HepG2 (cell line): ENCODE results near the gene PSMA3. TPM values are rescaled to one million over a fixed set of nuclear protein-coding genes. Genes with fewer than 3 reads are reported as not detected.

ENCODE experiments used
- ATAC-seq: fragments of 200-7000 bp; cut with Tn5 transposase; 3 replicates; pipeline ENCODE4 v1.9.1; 2020; ENCODE audit warnings: mild to moderate bottlenecking, moderate library complexity
- BruUV-seq: library from RNA; stranded (reverse); fragments of 400-500 nt; replicated peaks from 2 replicates; lab custom pipeline; 2021; lab: Mats Ljungman, UMichigan
- CTCF ChIA-PET: fragments of 300-600 bp; formaldehyde crosslinking; extraction: SDS; loops from one replicate; lab custom pipeline; 2021; ENCODE audit warnings: low total read pairs, inconsistent platforms, low intra/inter-chr PET ratio; lab: Yijun Ruan, JAX
- POLR2A ChIA-PET: fragments of 350-600 bp; sonication (Branson Sonifier 250); formaldehyde crosslinking; loops from one replicate; lab custom pipeline; 2020; ENCODE audit warnings: antibody characterized with exemption, inconsistent platforms; lab: Yijun Ruan, JAX
- DNase-seq: peaks from one replicate; pipeline ENCODE4 v3.0.0-alpha.2; 2015; ENCODE audit warnings: low spot score
- FAIRE-seq: peaks from 3 replicates; lab custom pipeline; 2011; peaks lifted over from hg19 to GRCh38; lab: Jason Lieb, UNC
- H2AFZ ChIP-seq: one replicate; pipeline ENCODE4 v1.6.1; 2011; ENCODE audit warnings: low read length, inconsistent platforms
- H3K27ac ChIP-seq: fragments of 300-600 bp; 3 replicates; pipeline ENCODE4 v1.8.0; 2011; ENCODE audit warnings: mixed run types, mild to moderate bottlenecking, mixed read lengths, low read length, inconsistent platforms; ENCODE audit not compliant: insufficient read depth; ENCODE audit errors: extremely low read length
- H3K27me3 ChIP-seq, 2 experiments: fragments of 200-600 bp in 1 of 2; 2 replicates in 1 of 2; 3 replicates in 1 of 2; pipeline versions ENCODE4 v1.6.0 to v1.8.0; 2011; ENCODE audit warnings: low read length in 2 of 2, mild to moderate bottlenecking in 2 of 2, moderate library complexity in 2 of 2, inconsistent platforms in 1 of 2; ENCODE audit not compliant: insufficient read depth in 2 of 2, control insufficient read depth in 1 of 2
- H3K36me3 ChIP-seq, 2 experiments: fragments of 200-600 bp in 1 of 2; replicated peaks in 1 of 2; 2 replicates in 1 of 2; 3 replicates in 1 of 2; pipeline versions ENCODE4 v1.5.1 to v1.8.0; 2011; ENCODE audit warnings: low read length in 2 of 2, inconsistent platforms in 1 of 2; ENCODE audit not compliant: insufficient read depth in 2 of 2, control insufficient read depth in 1 of 2
- H3K4me1 ChIP-seq: 2 replicates; pipeline ENCODE4 v1.5.1; 2012; ENCODE audit warnings: low read length, inconsistent platforms; ENCODE audit not compliant: insufficient read depth
- H3K4me2 ChIP-seq: 2 replicates; pipeline ENCODE4 v1.6.0; 2011; ENCODE audit warnings: low read depth, low read length, inconsistent platforms
- H3K4me3 ChIP-seq, 3 experiments: fragments of 200-600 bp in 1 of 3; sonication (generic), shearing (Covaris generic) in 1 of 3; replicated peaks in 1 of 3; 2 replicates each; pipeline ENCODE4 v1.5.1; 2011 to 2016; ENCODE audit warnings: low read length in 3 of 3, inconsistent platforms in 2 of 3, low read depth in 2 of 3, mild to moderate bottlenecking in 2 of 3, control low read depth in 1 of 3, mixed read lengths in 1 of 3; ENCODE audit not compliant: insufficient read depth in 1 of 3
- H3K79me2 ChIP-seq: one replicate; pipeline ENCODE4 v1.6.1; 2011; ENCODE audit warnings: low read length, inconsistent platforms; ENCODE audit not compliant: insufficient read depth
- H3K9ac ChIP-seq: 2 replicates; pipeline ENCODE4 v1.6.0; 2011; ENCODE audit warnings: mild to moderate bottlenecking, low read depth, low read length, inconsistent platforms; ENCODE audit not compliant: insufficient read depth
- H3K9me3 ChIP-seq: 2 replicates; pipeline ENCODE4 v1.5.1; 2012; ENCODE audit warnings: mild to moderate bottlenecking, low read length
- H4K20me1 ChIP-seq: 2 replicates; pipeline ENCODE4 v1.6.0; 2011; ENCODE audit warnings: inconsistent platforms, mild to moderate bottlenecking, low read length, moderate library complexity; ENCODE audit not compliant: insufficient read depth
- AHR ChIP-seq: IDR thresholded peaks from 2 replicates; pipeline ENCODE4 v1.6.1; 2018; ENCODE audit warnings: missing genetic modification reagents, missing compliant biosample characterization
- GATAD1 ChIP-seq: IDR thresholded peaks from 2 replicates; pipeline ENCODE4 v1.6.1; 2016; ENCODE audit warnings: missing genetic modification reagents, missing compliant biosample characterization
- PTBP1 ChIP-seq: fragments of 200-400 bp; formaldehyde crosslinking; IDR thresholded peaks from 2 replicates; pipeline ENCODE4 v1.6.1; 2018; ENCODE audit warnings: low read length, low read depth; ENCODE audit not compliant: poor library complexity, severe bottlenecking
- ZNF598 ChIP-seq: sonication (generic); formaldehyde crosslinking; IDR thresholded peaks from 2 replicates; pipeline ENCODE4 v1.5.1; 2020; ENCODE audit warnings: mild to moderate bottlenecking, missing genetic modification reagents, borderline replicate concordance
- ZNF746 ChIP-seq: sonication (generic); formaldehyde crosslinking; IDR thresholded peaks from 2 replicates; pipeline ENCODE4 v1.8.0; 2022; ENCODE audit warnings: mild to moderate bottlenecking, missing genetic modification reagents
- WGBS: methylation state at CpG from one replicate; pipeline ENCODE4 v1.1.6; 2017; ENCODE audit warnings: low lambda C conversion rate; 5-methylcytosine and 5-hydroxymethylcytosine counted together
- in situ Hi-C: cut with HindIII; loops from 2 replicates; pipeline ENCODE4 v1.10.0; 2017; ENCODE audit warnings: low pct_unique_long_range_greater_than_20kb; ENCODE audit not compliant: extremely low pct_ligation_motif_present
- intact Hi-C: fragments of 100-400 bp; cut with micrococcal nuclease; formaldehyde crosslinking; loops from one replicate; pipeline ENCODE4 v1.10.0; 2022; ENCODE audit not compliant: unreplicated experiment
- polyA plus RNA-seq, 8 experiments: library from polyadenylated mRNA; depleted of rRNA in 3 of 8; stranded (reverse) in 7 of 8; unstranded in 1 of 8; fragments of >200 nt; fragmentation: Illumina TruSeq in 4 of 8; extraction: Trizol in 4 of 8; gene quantifications; 2 replicates each; pipeline versions ENCODE4 v1.2.1 to v1.2.3, GENCODE V29; 2011 to 2016; ENCODE audit warnings: low read depth in 4 of 8, missing spikeins in 1 of 8, mixed read lengths in 1 of 8; ENCODE audit not compliant: insufficient read depth in 1 of 8
- total RNA-seq, 5 experiments: library from RNA; depleted of rRNA; stranded (reverse); fragments of >200 nt; fragmentation: Illumina TruSeq; extraction: Trizol; gene quantifications; 2 replicates each; pipeline ENCODE4 v1.2.3, GENCODE V29; 2016; ENCODE audit warnings: low read depth in 1 of 5
- TF ChIP-seq, protein P1 (sequence below), 2 experiments: sonication (generic) in 1 of 2; formaldehyde crosslinking in 1 of 2; IDR thresholded peaks; 2 replicates each; pipeline versions ENCODE4 v1.4.0 to v1.6.1; 2018 to 2020; ENCODE audit warnings: missing genetic modification reagents in 2 of 2, borderline replicate concordance in 1 of 2, low read depth in 1 of 2, mild to moderate bottlenecking in 1 of 2, missing biosample characterization in 1 of 2
- TF ChIP-seq, protein P2 (sequence below): sonication (generic); formaldehyde crosslinking; IDR thresholded peaks from 2 replicates; pipeline ENCODE4 v1.5.0; 2020; ENCODE audit warnings: mild to moderate bottlenecking, missing genetic modification reagents
- TF ChIP-seq, protein P3 (sequence below): sonication (generic); formaldehyde crosslinking; IDR thresholded peaks from 2 replicates; pipeline ENCODE4 v1.8.1; 2023; ENCODE audit warnings: mild to moderate bottlenecking, missing genetic modification reagents, borderline replicate concordance
- TF ChIP-seq, protein P4 (sequence below): sonication (generic); formaldehyde crosslinking; IDR thresholded peaks from 2 replicates; pipeline ENCODE4 v1.5.1; 2020; ENCODE audit warnings: missing genetic modification reagents, mild to moderate bottlenecking, borderline replicate concordance
- TF ChIP-seq, protein P5 (sequence below): sonication (generic); formaldehyde crosslinking; IDR thresholded peaks from 2 replicates; pipeline ENCODE4 v1.5.0; 2020; ENCODE audit warnings: mild to moderate bottlenecking, missing genetic modification reagents, borderline replicate concordance

Gene PSMA3
- total and polyA plus RNA-seq, 2 of the 13 experiments (the other 11 are each of a cell fraction or from before 2014, with no cell fraction given) = 232 to 275 TPM

DNA sequence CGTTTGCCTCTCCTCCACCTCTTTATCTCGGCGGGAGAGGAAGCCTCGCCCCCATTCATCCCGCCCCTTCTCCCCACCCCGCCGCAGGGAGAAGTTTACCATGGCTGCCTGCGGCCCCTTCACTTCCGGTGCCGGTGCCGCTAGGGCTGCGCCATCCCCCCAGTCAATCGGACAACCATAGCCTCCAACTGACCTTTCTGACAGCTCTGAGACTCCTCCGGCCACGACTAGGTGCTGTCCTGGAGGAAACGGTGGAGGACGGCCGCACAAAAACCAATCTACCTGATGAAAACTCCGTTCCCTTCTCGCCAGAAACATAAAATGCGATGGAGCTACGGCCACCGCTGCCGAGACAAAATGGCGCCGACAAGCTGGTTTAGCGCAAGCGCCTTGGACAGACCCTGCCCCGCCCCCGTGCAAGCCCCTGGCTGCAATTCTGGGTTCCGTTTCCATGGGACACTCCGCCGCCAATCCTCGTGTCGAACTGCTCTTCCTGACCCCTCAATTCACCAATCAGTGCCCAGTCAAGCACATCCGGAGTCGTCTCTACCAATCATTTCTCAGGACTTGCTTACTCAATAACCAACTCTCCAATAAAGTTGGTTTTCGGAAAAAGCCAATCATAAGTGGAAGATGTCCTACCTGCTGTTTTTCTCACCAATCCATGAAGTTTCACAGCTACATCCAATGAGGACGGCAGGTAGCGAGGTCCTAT is 53.3 kb downstream of the PSMA3 start:
- 0% methylated on average over 10 of the region's 40 CpGs for WGBS
- H3K9ac ChIP-seq = peak overlapping the region; percentile 93
- peaks cover 79% of the 10 kb centered on the region for H3K79me2 ChIP-seq
- CTCF ChIA-PET = no interaction called here
- POLR2A ChIA-PET = interaction anchor here (0.6 to 3.5 kb wide), 30 partner anchors 8 to 1186 kb away, joined by 3 to 92 read pairs (median 6); partner anchors contain the start of genes ACTR10, JKAMP, KIAA0586 and L3HYPDH
- H3K4me1 ChIP-seq = peaks cover 44% of the 10 kb centered on the region
- H3K27me3 ChIP-seq = no peaks in the 10 kb centered on the region; a peak in 1 of 5 replicates
- ATAC-seq (peak; percentile 94), FAIRE-seq (peak; percentile 100), DNase-seq (peak; percentile 100)
- H2AFZ ChIP-seq = peak overlapping the region; percentile 61
- in situ Hi-C loops = no loop called here
- intact Hi-C loops = loop anchor here (1.0 to 5.0 kb wide), 2 partner anchors 34 to 54 kb away; partner anchors contain the start of gene PSMA3
- H3K36me3 ChIP-seq = peaks cover 7 to 31% of the 10 kb centered on the region in 2 experiments
- H3K4me3 ChIP-seq = peak overlapping the region; percentile 83 to 95 (median 86)
- BruUV-seq = no TSS peak
- H3K9me3 ChIP-seq = no peaks in the 10 kb centered on the region
- H3K4me2 ChIP-seq = peak overlapping the region; percentile 96
- peak overlapping the region; percentile 96 for H3K27ac ChIP-seq
- peaks cover 40% of the 10 kb centered on the region for H4K20me1 ChIP-seq
- TF ChIP-seq AHR (CRISPR knock-in tag) (no peak), GATAD1 (CRISPR knock-in tag) (peak; percentile 67), PTBP1 (no peak), ZNF746 (CRISPR knock-in tag) (peak; percentile 59), ZNF598 (CRISPR knock-in tag) (0 out of 2 replicates have a peak, but pooled peaks have one; percentile 32)
- TF ChIP-seq, protein P1, sequence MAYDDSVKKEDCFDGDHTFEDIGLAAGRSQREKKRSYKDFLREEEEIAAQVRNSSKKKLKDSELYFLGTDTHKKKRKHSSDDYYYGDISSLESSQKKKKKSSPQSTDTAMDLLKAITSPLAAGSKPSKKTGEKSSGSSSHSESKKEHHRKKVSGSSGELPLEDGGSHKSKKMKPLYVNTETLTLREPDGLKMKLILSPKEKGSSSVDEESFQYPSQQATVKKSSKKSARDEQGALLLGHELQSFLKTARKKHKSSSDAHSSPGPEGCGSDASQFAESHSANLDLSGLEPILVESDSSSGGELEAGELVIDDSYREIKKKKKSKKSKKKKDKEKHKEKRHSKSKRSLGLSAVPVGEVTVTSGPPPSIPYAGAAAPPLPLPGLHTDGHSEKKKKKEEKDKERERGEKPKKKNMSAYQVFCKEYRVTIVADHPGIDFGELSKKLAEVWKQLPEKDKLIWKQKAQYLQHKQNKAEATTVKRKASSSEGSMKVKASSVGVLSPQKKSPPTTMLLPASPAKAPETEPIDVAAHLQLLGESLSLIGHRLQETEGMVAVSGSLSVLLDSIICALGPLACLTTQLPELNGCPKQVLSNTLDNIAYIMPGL (CRISPR knock-in tag; IDR thresholded peaks at IDR 0.05; ENCODE audit: borderline replicate concordance in 1 of 2, low read depth in 1 of 2) = peak; percentile 45 to 73; a peak in 2 of 4 replicates
- TF ChIP-seq, protein P2, sequence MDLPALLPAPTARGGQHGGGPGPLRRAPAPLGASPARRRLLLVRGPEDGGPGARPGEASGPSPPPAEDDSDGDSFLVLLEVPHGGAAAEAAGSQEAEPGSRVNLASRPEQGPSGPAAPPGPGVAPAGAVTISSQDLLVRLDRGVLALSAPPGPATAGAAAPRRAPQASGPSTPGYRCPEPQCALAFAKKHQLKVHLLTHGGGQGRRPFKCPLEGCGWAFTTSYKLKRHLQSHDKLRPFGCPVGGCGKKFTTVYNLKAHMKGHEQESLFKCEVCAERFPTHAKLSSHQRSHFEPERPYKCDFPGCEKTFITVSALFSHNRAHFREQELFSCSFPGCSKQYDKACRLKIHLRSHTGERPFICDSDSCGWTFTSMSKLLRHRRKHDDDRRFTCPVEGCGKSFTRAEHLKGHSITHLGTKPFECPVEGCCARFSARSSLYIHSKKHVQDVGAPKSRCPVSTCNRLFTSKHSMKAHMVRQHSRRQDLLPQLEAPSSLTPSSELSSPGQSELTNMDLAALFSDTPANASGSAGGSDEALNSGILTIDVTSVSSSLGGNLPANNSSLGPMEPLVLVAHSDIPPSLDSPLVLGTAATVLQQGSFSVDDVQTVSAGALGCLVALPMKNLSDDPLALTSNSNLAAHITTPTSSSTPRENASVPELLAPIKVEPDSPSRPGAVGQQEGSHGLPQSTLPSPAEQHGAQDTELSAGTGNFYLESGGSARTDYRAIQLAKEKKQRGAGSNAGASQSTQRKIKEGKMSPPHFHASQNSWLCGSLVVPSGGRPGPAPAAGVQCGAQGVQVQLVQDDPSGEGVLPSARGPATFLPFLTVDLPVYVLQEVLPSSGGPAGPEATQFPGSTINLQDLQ (CRISPR knock-in tag) = 0 out of 2 replicates have a peak, but pooled peaks have one; percentile 33
- TF ChIP-seq, protein P3, sequence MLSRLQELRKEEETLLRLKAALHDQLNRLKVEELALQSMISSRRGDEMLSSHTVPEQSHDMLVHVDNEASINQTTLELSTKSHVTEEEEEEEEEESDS (CRISPR knock-in tag) = no peak
- TF ChIP-seq, protein P4, sequence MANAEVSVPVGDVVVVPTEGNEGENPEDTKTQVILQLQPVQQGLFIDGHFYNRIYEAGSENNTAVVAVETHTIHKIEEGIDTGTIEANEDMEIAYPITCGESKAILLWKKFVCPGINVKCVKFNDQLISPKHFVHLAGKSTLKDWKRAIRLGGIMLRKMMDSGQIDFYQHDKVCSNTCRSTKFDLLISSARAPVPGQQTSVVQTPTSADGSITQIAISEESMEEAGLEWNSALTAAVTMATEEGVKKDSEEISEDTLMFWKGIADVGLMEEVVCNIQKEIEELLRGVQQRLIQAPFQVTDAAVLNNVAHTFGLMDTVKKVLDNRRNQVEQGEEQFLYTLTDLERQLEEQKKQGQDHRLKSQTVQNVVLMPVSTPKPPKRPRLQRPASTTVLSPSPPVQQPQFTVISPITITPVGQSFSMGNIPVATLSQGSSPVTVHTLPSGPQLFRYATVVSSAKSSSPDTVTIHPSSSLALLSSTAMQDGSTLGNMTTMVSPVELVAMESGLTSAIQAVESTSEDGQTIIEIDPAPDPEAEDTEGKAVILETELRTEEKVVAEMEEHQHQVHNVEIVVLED (CRISPR knock-in tag) = no peak
- TF ChIP-seq, protein P5, sequence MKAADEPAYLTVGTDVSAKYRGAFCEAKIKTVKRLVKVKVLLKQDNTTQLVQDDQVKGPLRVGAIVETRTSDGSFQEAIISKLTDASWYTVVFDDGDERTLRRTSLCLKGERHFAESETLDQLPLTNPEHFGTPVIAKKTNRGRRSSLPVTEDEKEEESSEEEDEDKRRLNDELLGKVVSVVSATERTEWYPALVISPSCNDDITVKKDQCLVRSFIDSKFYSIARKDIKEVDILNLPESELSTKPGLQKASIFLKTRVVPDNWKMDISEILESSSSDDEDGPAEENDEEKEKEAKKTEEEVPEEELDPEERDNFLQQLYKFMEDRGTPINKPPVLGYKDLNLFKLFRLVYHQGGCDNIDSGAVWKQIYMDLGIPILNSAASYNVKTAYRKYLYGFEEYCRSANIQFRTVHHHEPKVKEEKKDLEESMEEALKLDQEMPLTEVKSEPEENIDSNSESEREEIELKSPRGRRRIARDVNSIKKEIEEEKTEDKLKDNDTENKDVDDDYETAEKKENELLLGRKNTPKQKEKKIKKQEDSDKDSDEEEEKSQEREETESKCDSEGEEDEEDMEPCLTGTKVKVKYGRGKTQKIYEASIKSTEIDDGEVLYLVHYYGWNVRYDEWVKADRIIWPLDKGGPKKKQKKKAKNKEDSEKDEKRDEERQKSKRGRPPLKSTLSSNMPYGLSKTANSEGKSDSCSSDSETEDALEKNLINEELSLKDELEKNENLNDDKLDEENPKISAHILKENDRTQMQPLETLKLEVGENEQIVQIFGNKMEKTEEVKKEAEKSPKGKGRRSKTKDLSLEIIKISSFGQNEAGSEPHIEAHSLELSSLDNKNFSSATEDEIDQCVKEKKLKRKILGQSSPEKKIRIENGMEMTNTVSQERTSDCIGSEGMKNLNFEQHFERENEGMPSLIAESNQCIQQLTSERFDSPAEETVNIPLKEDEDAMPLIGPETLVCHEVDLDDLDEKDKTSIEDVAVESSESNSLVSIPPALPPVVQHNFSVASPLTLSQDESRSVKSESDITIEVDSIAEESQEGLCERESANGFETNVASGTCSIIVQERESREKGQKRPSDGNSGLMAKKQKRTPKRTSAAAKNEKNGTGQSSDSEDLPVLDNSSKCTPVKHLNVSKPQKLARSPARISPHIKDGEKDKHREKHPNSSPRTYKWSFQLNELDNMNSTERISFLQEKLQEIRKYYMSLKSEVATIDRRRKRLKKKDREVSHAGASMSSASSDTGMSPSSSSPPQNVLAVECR (CRISPR knock-in tag) = peak; percentile 88; the same call in 1 of the 2 replicates
